C4-2B (cell line): ENCODE data around the gene TMEM129.
A peak's percentile ranks its signal among the peaks of the same experiment; 100 is the strongest.

Source experiments
- H3K27ac ChIP-seq: fragments of 450-650 bp; 2 replicates; pipeline ENCODE4 v1.5.1; 2017
- CTCF ChIP-seq: fragments of 450-650 bp; conservative IDR thresholded peaks from 2 replicates; pipeline ENCODE4 v1.5.1; 2017; ENCODE audit warnings: mild to moderate bottlenecking
- ZFX ChIP-seq: fragments of 450-650 bp; IDR thresholded peaks from 2 replicates; pipeline ENCODE4 v1.6.1; 2017

The TMEM129 gene

GRCh38 chr4:1686440-1687036, 34.6 kb downstream of the TMEM129 start:
- TF ChIP-seq CTCF (no peak), ZFX (no peak)
- no peak overlapping the region for H3K27ac ChIP-seq

- peak overlapping the region; percentile 90 for H3K27ac ChIP-seq
- TF ChIP-seq ZFX (no peak), CTCF (no peak)
Measured at GRCh38 chr4:1685235-1686150, 35.6 kb downstream of the TMEM129 start.

GRCh38 chr4:1684506-1685234, 36.5 kb downstream of the TMEM129 start:
- H3K27ac ChIP-seq, result peak overlapping the region; percentile 90
- TF ChIP-seq CTCF, result no peak
- TF ChIP-seq ZFX, result no peak

GRCh38 chr4:1683736-1684505, 37.2 kb downstream of the TMEM129 start, which contains the start of gene FAM53A:
FAM53A (minus strand) TSS chr4:1684313; CDS start chr4:1668741, 15,572 bp downstream.
- H3K27ac ChIP-seq, result peak within 1 kb of the TSS; percentile 90
- TF ChIP-seq ZFX, result peak; percentile 71
- no peak for TF ChIP-seq CTCF

- TF ChIP-seq CTCF, result no peak
- TF ChIP-seq ZFX, result no peak
- peak overlapping the region; percentile 90 for H3K27ac ChIP-seq
Measured at GRCh38 chr4:1683261-1683735, 37.8 kb downstream of the TMEM129 start.

GRCh38 chr4:1682860-1683259, 38.3 kb downstream of the TMEM129 start:
- TF ChIP-seq ZFX (no peak), CTCF (no peak)
- H3K27ac ChIP-seq, result peak overlapping the region; percentile 90; the same call in 1 of the 2 replicates
